HuH-7.5 (cell line): ENCODE data around the gene ZFP28.

Source experiments
- DNase-seq: peaks from one replicate; pipeline ENCODE4 v3.0.0; 2011; ENCODE audit warnings: low spot score

The ZFP28 gene

DNA sequence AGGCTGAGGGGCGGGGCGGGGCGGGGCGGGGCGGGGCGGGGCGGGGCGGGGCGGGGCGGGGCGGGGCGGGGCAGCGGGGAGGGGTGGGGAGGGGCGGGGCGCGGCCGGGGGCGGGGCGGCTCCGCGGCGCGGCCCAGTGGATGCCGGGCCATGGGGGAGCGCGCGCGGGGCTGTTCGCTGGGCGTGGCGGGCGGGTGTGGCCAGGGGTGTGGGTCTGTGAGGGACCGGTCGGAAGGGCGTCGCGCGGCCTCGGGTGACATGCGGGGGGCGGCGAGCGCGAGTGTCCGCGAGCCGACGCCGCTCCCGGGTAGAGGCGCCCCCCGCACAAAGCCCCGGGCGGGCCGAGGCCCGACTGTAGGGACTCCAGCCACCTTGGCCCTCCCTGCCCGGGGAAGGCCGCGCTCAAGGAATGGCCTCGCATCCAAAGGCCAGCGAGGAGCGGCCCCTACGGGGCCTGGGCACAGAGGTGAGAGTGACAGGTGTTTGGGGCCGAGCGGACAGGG, at the start of gene ZFP28:
ZFP28 (plus strand) TSS at position 188 of the 503 bp plus-strand sequence; CDS start at position 259, 71 bp downstream.
- no peak for DNase-seq

DNA sequence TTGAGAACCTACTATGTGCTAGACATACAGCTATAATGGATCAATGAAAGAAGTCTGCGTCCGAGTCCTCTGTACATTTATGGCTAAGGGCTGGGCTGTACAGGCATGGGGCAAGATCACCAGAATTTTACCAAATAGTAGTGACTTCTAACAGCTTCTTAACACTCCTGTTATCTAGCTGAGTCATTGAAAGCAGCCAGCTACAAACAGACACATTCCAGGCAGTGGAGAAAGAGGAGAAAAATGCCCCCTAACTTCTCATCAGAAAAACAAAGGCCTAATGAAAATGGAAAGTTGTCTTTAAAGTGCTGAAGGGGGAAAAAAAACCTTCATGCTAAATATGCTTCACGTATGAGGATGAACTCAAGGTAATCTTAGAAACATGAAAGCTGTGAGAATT, 47.3 kb upstream of the ZFP28 start:
- DNase-seq, result no peak

DNA sequence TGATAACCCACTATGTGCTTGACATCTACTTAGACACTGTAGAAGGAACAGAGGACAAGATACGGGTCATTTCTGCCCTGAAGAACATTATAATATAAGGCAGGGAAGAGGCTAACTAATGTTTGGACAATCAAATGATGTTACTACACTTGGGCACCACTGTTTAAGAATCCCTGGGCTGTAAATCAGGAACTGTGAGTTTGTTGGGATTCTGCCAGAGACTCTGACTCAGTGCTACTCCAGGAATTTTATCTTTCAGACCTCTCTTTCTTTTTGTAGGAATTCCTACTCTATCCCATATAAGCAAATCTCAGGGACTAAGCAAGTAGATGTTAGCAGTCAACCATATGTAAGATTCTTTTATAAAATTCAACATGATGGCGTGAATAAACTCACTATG, 34.2 kb upstream of the ZFP28 start:
- no peak for DNase-seq

DNA sequence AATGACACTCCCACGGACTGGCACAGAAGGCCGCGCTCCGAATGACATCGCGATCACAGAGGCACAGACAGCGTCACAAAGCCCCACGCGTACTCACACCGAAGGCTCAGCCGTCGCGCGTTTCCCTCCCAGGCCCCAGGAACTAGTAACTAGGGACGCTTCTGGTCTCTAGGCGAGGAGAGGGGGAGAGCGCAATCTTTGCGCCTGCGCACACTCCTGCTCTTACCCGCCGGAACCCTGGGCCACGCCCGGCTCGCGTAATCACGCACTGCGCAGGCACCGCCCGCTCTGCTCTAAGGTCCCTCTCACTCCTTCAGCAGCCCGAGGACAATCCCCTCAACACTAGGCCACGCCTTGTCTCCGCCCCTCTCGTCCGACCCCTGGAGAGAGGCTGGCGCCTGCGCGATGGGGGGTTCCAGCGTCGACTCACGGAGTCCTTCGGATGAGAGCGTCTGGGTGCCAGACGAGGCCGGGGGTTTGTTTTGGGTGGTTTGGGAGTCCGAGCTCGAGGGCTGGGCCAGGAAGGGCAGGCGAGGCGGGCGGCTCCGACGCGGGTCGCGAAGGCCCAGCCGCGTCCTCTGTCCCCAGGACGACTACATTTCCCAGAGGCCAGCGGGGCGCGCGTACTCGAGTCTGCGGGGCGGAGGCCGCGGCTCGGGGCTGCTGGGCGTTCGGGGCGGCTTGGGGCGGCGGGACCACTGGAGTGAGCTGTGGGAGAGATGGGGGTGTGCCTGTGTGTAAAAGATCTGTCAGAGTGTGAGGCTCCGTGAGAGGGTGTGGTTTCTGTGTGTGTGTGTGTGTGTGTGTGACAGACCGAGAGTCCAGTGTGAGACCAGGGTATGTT, 31.1 kb upstream of the ZFP28 start, which contains the start of gene ZNF471:
ZNF471 (plus strand) TSS at position 410 of the 844 bp plus-strand sequence. CDS start 3,717 bp downstream, outside the sequence.
- DNase-seq, result peak; percentile 66

DNA sequence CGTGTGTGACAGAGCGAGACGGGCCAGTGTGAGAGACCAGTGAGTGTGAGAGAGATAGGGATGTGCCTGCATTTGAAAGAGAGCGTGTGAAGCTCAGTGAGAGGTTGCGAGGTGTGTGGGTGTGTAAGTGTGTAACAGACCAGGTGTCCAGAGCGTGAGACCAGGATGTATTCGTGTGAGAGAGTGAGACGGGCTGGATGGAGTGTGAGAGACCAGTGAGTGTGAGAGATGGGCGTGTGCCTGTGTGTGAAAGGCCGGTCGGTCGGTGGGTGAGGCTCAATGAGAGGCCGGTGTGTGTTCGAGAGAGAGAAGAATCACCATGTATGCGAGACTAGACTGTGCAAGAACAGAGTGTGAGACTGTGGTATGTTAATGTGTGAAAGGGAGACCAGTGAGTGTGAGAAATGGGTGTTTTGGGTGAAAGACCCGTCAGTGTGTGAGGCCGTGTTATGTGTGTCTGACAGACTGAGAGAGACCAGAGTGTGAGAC, 30.4 kb upstream of the ZFP28 start:
- no peak for DNase-seq

DNA sequence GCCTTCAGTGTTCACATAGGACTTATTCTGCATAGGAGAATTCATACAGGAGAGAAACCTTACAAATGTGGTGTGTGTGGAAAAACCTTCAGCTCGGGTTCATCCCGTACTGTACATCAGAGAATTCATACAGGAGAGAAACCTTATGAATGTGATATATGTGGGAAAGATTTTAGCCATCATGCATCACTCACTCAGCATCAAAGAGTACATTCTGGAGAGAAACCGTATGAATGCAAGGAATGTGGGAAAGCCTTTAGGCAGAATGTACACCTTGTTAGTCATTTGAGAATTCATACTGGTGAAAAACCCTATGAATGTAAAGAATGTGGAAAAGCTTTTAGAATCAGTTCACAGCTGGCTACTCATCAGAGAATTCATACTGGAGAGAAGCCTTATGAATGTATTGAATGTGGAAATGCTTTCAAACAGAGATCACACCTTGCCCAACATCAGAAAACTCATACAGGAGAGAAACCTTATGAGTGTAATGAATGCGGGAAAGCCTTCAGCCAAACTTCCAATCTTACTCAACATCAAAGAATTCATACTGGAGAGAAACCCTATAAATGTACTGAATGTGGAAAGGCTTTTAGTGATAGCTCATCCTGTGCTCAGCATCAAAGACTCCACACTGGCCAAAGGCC, 13.4 kb upstream of the ZFP28 start:
- DNase-seq, result no peak

DNA sequence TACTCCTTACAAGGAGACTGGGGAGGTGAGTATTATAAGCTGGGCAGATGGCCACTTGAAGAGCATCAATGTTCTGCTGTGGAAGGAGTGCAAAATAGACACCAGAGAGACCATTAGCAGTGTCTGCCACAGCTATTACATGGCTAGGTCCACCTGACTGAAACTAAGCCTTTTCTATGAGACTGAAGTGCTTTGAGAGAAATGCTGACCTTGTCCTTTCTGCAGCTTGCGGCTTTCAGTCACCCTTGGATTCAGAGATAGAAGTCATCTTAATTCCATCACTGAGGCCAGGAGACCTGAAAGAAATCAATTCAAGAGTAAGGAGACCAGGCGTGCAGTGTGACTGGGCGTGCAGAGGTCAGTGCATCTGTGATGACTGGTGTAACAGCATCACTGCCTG, 1.3 kb upstream of the ZFP28 start:
- no peak for DNase-seq

DNA sequence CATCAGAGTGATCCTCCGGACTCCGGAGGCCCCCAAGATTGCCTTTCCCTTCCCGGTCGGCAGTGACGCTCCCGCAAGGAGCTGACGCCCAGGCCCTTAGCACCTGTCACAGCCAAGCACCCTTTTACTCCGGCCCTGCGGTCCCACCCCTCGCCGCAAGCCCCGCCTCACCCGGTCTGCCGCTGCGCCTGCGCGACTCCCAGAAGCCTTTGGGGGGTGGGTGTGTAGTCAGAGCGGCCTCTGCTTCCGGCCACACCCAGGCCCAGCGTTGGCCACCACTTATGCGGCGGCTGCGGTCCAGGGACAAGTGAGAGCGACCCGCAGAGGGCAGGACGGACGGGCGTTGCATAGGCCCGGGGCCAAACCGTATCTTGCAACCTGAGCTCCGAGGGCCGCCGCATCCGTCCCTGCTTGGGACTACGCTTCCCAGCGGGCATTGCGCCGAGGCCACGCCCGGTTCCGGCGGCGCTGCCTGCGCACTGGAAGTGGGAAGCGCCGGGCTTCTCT, 441 bp upstream of the ZFP28 start:
- DNase-seq, result peak; percentile 51

DNA sequence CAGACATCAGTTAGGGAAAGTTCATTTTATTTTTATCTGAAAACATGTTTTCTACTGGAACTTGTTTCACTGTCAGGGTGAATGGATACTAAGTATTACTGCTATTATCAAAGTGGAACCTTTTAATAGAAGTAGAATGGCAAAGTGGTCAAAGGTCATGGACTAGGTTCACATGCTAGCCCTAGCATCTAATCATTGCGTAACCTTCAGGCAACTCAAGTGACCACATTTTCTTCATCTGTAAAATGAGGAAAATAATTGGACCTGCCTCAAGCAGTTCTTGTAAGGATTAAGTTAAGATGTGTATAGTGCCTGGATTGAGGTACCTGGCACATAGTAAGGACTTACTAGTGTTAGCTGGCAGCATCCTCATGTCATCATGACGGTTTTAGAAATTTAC, 5.0 kb downstream of the ZFP28 start:
- no peak for DNase-seq

DNA sequence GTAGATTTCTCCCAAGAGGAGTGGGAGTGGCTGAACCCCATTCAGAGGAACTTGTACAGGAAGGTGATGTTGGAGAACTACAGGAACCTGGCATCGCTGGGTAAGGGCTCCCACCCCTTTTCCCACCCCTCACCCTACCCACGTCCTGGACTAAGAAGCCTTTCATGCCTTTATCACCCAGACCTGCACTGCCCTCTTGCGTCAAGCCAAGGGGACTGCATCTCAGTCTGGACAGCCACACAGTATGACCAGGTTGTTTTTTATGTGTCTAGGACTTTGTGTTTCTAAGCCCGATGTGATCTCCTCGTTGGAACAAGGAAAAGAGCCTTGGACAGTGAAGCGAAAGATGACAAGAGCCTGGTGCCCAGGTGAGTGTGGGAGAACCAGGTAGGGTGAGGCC, 8.8 kb downstream of the ZFP28 start:
- no peak for DNase-seq

DNA sequence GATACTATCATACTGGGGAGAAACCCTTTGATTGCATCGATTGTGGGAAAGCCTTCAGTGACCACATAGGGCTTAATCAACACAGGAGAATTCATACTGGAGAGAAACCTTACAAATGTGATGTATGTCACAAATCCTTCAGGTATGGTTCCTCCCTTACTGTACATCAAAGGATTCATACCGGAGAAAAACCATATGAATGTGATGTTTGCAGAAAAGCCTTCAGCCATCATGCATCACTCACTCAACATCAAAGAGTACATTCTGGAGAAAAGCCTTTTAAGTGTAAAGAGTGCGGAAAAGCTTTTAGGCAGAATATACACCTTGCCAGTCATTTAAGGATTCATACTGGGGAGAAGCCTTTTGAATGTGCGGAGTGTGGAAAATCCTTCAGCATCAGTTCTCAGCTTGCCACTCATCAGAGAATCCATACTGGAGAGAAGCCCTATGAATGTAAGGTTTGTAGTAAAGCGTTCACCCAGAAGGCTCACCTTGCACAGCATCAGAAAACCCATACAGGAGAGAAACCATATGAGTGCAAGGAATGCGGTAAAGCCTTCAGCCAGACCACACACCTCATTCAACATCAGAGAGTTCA, 15.6 kb downstream of the ZFP28 start:
- no peak for DNase-seq

DNA sequence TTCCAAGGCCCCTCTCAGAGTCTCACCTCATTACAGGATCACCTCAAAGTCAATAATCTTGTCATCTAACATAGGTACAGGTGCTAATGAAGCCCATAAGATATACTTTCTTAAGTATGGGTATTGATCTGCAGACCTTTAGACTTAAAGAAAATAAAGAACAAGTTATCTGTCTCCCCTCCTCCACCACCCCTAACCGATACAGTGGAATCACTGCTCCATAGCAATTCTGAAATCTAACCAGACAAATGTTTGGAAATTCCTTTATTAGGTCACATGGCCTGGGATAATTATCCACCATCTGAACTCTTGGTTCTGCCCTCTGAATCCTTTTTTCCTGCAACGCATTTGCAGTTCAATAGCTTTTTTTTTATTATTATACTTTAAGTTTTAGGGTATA, 24.0 kb downstream of the ZFP28 start:
- DNase-seq, result no peak

DNA sequence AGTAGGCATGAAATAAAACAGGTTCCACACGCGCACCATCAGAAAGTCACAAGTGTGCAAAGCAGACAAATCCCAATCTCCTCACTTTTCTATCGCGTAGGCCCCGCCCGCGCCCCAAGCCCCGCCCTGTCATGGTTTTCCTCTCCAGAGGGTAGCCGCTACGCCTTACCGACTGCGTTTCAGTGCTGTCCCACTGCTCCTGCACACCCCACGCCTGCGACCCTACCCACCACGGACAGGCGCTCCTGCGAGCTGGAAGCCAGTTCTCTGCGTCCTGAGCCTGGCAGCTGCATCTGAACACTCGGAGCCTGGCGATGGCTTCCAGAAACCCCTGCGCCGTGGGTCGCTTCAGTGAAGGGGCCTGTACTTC, 28.1 kb downstream of the ZFP28 start:
- peak; percentile 33 for DNase-seq

DNA sequence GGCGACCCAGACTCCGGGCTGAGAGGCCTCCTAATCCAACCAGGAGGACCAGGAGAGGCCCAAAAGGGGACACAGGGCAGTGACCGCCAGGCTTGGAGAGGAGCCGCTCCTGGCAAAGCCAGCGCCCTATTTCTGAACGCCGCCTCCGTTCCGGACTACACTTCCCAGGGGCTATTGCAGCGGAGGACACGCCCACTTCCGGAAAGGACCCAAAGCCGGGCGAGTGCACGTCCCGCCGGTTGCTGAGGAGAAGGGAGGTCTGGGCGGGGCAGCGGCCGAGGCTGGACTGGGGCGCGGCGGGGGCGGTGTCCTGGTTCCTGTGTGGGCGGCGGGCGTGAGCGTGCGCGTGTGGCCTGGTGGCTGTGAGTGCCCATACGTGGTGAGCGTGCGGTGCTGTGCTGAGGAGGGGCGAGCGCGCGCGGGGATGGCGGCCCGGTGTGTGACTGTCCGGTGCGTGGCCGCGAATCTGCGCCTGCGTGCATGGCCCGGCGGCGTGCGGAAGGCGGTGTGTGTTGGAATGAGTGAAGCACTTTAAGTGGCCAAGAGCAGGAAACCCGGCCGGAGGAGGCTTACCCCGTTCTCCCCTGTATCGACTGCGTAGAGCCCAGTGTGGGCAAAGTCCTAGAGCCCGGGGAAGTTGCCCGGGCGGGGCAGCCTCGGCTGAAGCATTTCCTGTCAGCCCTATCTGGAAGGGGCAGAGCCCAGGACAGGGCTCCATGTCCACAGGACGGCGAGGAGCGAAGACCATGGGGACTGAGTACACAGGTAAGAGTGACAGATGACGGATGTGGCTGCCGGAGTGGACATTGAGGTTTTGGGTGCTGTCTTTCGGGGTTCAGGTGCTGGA, 28.7 kb downstream of the ZFP28 start, which contains the start of gene ZNF470:
ZNF470 (plus strand) TSS at position 195 of the 847 bp plus-strand sequence. CDS start 2,844 bp downstream, outside the sequence.
- DNase-seq, result peak; percentile 84

DNA sequence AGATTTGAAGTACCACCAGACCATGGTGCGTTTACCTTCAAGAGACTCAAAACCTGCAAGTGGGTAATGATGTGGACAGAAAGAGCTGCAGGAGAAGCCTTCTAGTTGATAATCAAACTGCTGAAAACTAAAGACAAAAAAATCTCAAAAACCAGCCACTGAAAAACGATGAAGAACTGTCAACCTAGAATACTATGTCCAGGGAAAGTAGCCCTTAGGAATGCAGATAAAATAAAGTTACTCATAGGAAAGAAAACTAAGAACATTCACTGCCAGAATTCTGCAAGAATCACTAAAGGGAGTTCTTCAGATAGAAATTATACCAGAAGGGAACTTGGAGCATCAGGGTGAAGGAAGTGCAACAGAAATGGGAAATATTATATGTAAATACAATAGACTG, 33.8 kb downstream of the ZFP28 start:
- DNase-seq, result no peak

DNA sequence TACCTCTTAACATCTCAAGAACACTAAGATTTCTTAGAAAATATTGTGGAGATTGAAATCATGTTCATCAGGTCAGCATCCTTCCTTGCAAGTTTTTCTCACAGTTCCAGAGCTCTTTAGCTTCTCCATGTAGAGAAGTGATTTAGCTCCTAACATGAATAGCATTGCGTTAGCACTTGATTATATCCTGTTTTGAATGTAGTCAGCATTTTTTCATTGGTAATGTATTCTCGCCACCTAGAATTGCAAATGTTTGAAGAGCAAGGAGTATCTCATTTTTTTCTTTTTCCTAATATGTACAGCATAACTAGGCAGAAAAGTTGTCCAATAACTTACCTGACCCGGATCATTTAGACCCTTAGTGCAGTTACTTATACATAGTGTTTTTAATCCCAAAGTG, 35.2 kb downstream of the ZFP28 start:
- no peak for DNase-seq

DNA sequence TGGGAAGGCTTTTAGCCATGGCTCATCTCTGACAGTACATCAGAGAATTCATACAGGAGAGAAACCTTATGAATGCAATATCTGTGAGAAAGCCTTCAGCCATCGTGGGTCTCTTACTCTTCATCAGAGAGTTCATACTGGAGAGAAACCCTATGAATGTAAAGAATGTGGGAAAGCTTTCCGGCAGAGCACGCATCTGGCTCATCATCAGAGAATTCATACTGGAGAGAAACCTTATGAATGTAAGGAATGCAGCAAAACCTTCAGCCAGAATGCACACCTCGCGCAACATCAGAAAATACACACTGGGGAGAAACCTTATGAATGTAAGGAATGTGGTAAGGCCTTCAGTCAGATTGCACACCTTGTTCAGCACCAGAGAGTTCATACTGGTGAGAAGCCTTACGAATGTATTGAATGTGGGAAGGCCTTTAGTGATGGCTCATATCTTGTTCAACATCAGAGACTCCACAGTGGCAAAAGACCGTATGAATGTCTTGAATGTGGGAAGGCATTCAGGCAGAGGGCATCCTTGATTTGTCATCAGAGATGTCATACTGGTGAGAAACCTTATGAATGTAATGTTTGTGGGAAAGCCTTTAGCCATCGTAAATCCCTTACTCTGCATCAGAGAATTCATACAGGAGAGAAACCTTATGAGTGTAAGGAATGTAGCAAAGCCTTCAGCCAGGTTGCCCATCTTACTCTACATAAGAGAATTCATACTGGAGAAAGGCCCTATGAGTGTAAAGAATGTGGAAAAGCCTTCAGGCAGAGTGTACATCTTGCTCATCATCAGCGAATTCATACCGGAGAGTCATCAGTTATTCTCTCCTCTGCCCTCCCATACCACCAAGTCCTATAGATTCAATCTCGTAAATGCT, 39.2 kb downstream of the ZFP28 start:
- DNase-seq, result no peak

DNA sequence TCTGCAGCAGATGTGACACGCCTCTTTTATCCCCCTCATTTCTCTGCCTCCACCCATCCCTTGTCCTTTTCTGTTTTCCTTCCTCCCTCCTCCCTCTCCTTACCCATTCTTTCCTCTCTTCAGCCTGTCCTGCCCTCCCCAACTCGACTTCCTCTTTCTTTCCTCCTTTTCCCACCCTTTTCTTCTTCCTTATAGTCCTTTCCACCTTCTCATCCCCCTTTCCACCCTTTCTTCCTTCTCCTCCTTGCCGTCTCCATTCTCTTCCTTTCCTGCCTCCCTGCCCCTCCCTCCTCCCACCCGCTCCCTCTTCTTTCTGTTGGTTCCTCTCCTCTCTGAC, 55.7 kb downstream of the ZFP28 start:
- no peak for DNase-seq

DNA sequence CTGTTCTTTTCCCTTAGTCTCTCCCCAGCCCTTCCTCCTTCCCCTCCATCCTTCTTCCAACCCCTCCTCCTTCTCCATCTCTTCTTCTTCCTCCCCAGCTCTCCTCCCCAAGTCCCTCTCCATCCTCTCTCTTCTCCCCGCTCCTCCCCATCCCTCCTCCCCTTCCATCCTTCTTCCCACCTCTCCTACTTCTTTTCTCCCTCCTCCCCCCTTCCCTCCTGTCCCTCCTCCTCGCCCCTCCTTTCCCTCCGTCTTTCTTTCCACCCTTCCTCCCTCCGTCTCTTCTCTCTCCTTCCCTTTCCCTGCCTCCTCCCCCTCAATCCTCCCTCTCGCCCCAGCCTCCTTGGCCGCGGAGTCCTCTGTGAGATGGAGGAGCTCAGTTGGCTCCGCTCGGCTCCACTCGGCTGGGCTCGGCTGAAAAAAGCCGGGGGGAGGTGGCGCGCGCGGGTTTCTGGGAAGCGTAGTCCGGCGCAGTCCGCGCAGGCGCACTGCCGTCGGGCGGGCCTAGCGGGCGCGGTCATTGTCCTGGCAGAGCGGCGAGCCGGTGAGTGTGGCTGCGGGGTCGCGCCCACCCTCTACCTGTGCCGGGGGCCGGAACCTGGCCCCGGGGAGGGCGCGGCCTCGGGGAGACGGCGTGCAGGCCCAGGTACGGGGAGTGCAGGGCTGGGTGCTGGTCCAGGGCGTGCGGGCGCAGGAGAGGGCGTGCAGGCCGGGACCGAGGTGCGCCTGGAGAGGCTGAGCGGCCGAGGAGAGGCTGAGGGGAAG, 56.2 kb downstream of the ZFP28 start, which contains the start of gene ZNF71:
ZNF71 (plus strand) TSS at position 520 of the 765 bp plus-strand sequence. CDS start 6,257 bp downstream, outside the sequence.
- peak; percentile 92 for DNase-seq

DNA sequence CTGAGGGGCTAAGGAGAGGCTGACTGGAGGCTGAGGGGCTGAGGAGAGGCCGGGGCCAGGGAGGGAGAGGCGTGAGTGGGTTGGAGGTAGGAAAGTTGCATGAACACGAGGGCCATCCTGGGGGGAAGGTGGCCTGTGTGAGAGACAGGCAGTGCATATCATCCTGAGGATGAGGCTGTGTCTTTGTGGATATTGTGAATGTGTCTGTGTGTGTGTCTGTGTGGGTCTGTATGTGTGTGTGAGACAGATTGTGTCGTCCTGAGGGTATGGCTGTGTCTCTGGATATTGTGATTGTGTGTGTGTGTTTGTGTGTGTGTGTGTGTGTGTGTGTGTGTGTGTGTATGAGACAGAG, 56.8 kb downstream of the ZFP28 start:
- DNase-seq, result no peak
